Measurements from ENCODE around the gene PMEL. TPM values are rescaled to one million over a fixed set of nuclear protein-coding genes. Genes with fewer than 3 reads are reported as not detected.

The PMEL gene
- total RNA-seq (ENCODE audit: low replicate concordance): 1.4 and 136 TPM in 2 replicates
- long read RNA-seq, transcript PMEL-206 (11 exons, 2,757 nt): major isoform, 7 of 15 reads
- long read RNA-seq, partial matches to known transcripts: 0 of 15 reads
- long read RNA-seq, other reads (novel, unspliced or antisense): 6 of 15 reads

GRCh38 chr12:55965941-55966407, at the start of gene PMEL:
TSS of gene PMEL (minus strand) at chr12:55966042. CDS start at chr12:55966011, 31 bp downstream.
- TF ChIP-seq CTCF (conservative IDR thresholded peaks at IDR 0.05): no peak
- Mint-ChIP-seq H3K4me1 (ENCODE audit: unreplicated experiment) (peaks cover 23% of the 10 kb centered on the region), H3K27ac (peak within 1 kb of the TSS; percentile 94), H3K4me3 (peak within 1 kb of the TSS; percentile 96), H3K27me3 (no peaks in the 10 kb centered on the region), H3K9me3 (no peaks in the 10 kb centered on the region), H3K36me3 (peaks cover 8% of the 10 kb centered on the region)
- DNase-seq (ENCODE audit: extremely low spot score, unreplicated experiment): no peak

GRCh38 chr12:56014205-56014604, 48.4 kb upstream of the PMEL start:
- Mint-ChIP-seq H3K4me1 (ENCODE audit: unreplicated experiment) (peaks cover 57% of the 10 kb centered on the region), H3K27me3 (no peaks in the 10 kb centered on the region), H3K4me3 (peak overlapping the region; percentile 55), H3K9me3 (no peaks in the 10 kb centered on the region), H3K36me3 (peaks cover 13% of the 10 kb centered on the region), H3K27ac (peak overlapping the region; percentile 93)
- TF ChIP-seq CTCF (conservative IDR thresholded peaks at IDR 0.05): no peak
- DNase-seq (ENCODE audit: extremely low spot score, unreplicated experiment): no peak

GRCh38 chr12:56013482-56013881, 47.6 kb upstream of the PMEL start:
- Mint-ChIP-seq H3K27ac (peak overlapping the region; percentile 71), H3K4me1 (ENCODE audit: unreplicated experiment) (peaks cover 55% of the 10 kb centered on the region), H3K36me3 (peaks cover 13% of the 10 kb centered on the region), H3K9me3 (no peaks in the 10 kb centered on the region), H3K27me3 (no peaks in the 10 kb centered on the region), H3K4me3 (peak overlapping the region; percentile 48)
- TF ChIP-seq CTCF (conservative IDR thresholded peaks at IDR 0.05): no peak
- no peak for DNase-seq (ENCODE audit: extremely low spot score, unreplicated experiment)

GRCh38 chr12:56011509-56012090, 45.8 kb upstream of the PMEL start:
- Mint-ChIP-seq H3K9me3 (no peaks in the 10 kb centered on the region), H3K36me3 (peaks cover 7% of the 10 kb centered on the region), H3K27me3 (no peaks in the 10 kb centered on the region), H3K4me3 (no peak overlapping the region), H3K4me1 (ENCODE audit: unreplicated experiment) (peaks cover 59% of the 10 kb centered on the region), H3K27ac (no peak overlapping the region)
- no peak for DNase-seq (ENCODE audit: extremely low spot score, unreplicated experiment)
- no peak for TF ChIP-seq CTCF (conservative IDR thresholded peaks at IDR 0.05)

- H3K9me3 Mint-ChIP-seq: no peaks in the 10 kb centered on the region
- TF ChIP-seq CTCF (conservative IDR thresholded peaks at IDR 0.05): no peak
- H3K4me1 Mint-ChIP-seq (ENCODE audit: unreplicated experiment): peaks cover 51% of the 10 kb centered on the region
- H3K27ac Mint-ChIP-seq: peak overlapping the region; percentile 46
- peaks cover 8% of the 10 kb centered on the region for H3K36me3 Mint-ChIP-seq
- DNase-seq (ENCODE audit: extremely low spot score, unreplicated experiment): no peak
- peak overlapping the region; percentile 63 for H3K4me3 Mint-ChIP-seq
- no peaks in the 10 kb centered on the region for H3K27me3 Mint-ChIP-seq
Measured at GRCh38 chr12:56010111-56010570, 44.3 kb upstream of the PMEL start.
